Hepatocyte (in vitro differentiated cells): ENCODE measurements around the gene SGF29.

Experiments
- EZH2 ChIP-seq: fragments of 200-600 bp; sonication (generic); IDR thresholded peaks from 2 replicates; pipeline ENCODE4 v1.6.1; 2016; ENCODE audit warnings: antibody characterized with exemption, mild to moderate bottlenecking, borderline replicate concordance
- TF ChIP-seq, protein P1 (sequence below): fragments of 200-600 bp; sonication (generic); IDR thresholded peaks from 2 replicates; pipeline ENCODE4 v1.5.1; 2016; ENCODE audit warnings: antibody characterized with exemption, mild to moderate bottlenecking; ENCODE audit not compliant: poor library complexity

DNA sequence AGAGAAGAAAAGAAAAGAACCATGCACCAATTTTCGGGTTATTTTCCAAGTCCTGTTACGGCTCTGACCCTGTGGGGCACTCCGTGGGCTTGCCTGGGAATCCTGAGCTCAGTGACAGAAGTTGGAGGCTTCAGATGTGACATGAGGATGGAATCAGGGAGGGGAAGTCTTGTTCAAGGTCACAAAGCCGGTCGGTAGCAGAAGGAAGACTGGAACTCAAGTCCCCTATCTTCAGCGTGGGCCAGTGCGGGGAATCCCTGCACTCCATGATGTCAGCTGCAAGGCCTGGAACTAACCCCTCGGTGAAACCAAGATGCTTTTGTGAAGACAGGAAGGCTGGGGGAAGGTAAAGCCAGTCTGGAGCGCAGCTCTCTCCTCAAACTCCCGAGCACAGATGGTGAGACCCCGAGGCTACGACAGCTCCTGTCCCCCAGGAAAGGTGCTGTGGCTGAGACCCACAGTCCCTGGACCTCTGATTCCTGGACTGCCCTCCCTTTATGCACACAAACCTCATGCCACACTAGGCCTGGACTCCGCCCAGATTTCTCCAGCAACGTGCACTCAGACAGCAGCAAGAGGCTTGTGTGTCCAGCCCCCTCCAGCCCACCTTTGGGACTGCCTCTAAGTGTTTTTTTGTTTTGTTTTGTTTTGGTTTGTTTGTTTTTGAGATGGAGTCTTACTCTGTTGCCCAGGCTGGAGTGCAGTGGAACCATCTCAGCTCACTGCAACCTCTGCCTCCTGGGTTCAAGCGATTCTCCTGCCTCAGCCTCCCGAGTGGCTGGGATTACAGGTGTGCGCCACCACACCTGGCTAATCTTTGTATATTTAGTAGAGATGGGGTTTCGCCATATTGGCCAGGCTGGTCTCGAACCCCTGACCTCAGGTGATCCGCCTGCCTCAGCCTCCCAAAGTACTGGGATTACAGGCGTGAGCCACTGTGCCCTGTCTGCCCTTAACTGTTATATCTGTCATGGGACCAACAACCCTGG is 41.6 kb upstream of the SGF29 start:
- TF ChIP-seq, protein P1, sequence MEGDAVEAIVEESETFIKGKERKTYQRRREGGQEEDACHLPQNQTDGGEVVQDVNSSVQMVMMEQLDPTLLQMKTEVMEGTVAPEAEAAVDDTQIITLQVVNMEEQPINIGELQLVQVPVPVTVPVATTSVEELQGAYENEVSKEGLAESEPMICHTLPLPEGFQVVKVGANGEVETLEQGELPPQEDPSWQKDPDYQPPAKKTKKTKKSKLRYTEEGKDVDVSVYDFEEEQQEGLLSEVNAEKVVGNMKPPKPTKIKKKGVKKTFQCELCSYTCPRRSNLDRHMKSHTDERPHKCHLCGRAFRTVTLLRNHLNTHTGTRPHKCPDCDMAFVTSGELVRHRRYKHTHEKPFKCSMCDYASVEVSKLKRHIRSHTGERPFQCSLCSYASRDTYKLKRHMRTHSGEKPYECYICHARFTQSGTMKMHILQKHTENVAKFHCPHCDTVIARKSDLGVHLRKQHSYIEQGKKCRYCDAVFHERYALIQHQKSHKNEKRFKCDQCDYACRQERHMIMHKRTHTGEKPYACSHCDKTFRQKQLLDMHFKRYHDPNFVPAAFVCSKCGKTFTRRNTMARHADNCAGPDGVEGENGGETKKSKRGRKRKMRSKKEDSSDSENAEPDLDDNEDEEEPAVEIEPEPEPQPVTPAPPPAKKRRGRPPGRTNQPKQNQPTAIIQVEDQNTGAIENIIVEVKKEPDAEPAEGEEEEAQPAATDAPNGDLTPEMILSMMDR: no peak
- no peak for TF ChIP-seq EZH2
